ENCODE data around the gene HCFC1.

HCFC1 gene

DNA sequence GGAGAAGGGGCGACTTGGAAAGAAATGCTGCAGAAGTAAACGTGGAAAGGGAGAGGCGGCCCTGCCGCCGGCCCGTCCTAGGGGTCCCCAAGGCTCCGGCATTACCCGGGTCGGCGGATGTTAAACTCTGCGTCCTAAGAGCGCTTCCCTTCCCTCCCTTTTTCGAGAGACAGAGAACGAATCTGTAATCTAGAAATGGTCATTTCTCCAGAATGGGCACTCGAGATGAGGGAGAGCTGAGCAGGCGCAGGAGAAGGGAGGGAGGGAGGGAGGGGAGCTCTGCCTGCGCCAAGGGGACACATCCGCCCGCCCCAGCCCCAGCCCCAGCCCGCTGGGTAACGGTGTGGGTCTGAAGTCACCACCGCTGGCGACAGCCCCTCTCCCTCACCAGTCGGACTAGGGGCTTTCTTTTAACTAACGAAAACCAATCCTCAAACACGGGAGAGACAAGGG lies 1.7 kb downstream of the HCFC1 start:
- Histone ChIP-seq H3K27ac (ENCODE audit: low read depth, low read length) (peak overlapping the region; percentile 85), H3K4me1 (ENCODE audit: insufficient read depth, low read length) (peaks cover 48% of the 10 kb centered on the region), H3K36me3 (ENCODE audit: insufficient read depth, low read length) (no peaks in the 10 kb centered on the region), H3K27me3 (ENCODE audit: control insufficient read depth in 1 of 2, insufficient read depth in 2 of 2, low read length in 2 of 2) (peaks cover 0 to 8% of the 10 kb centered on the region in 2 donors), H3K4me3 (ENCODE audit: low read depth in 1 of 2, low read length in 2 of 2) (peak overlapping the region; percentile 41 to 94), H3K9me3 (ENCODE audit: low read length) (peaks cover 4% of the 10 kb centered on the region), H3K9ac (ENCODE audit: low read length) (peak overlapping the region; percentile 65)

DNA sequence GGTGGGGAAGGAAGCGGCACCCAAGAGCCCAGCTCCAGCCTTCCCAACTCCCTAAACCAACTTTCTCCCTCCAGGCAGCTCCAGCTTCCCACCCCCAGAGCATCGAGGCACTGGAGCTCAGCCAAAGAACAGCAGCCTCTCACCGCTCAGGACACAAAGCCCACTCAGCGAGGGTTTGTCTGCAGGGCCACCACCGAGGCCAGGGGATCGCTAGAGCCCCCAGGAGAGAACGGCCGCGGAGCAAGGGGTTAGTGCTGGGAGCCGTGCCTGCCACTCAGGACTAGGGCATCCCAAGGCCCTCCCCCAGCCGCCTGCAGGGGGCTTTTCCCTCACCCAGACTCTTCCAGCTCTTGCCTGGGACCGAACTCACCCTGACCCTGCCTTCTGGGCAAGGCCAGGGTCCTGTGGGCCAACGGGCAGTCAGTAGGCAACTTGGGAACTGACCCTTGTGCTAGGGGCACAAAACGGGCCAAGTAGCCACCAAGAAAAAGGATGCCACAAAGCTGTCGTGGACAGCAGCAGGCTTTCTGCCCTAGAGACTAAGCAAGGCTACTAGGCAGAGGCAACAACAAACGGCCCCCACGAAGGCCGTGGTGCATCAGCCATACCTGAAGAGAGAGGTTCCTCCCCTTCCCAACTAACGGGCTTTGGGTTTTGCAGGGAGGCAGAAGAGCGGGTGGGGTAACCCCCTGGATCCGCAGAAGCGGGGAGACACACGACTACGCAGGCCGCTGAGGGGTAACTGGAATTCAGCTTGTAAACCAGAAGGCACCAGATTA lies 2.3 kb downstream of the HCFC1 start:
- H3K9ac ChIP-seq (ENCODE audit: low read length), result peak overlapping the region; percentile 65
- H3K4me1 ChIP-seq (ENCODE audit: insufficient read depth, low read length), result peaks cover 45% of the 10 kb centered on the region
- H3K36me3 ChIP-seq (ENCODE audit: insufficient read depth, low read length), result no peaks in the 10 kb centered on the region
- H3K27ac ChIP-seq (ENCODE audit: low read depth, low read length), result peak overlapping the region; percentile 85
- H3K27me3 ChIP-seq (ENCODE audit: control insufficient read depth in 1 of 2, insufficient read depth in 2 of 2, low read length in 2 of 2), result peaks cover 0 to 8% of the 10 kb centered on the region in 2 donors
- H3K9me3 ChIP-seq (ENCODE audit: low read length), result peaks cover 4% of the 10 kb centered on the region
- peak overlapping the region; percentile 41 to 94 for H3K4me3 ChIP-seq (ENCODE audit: low read depth in 1 of 2, low read length in 2 of 2)

DNA sequence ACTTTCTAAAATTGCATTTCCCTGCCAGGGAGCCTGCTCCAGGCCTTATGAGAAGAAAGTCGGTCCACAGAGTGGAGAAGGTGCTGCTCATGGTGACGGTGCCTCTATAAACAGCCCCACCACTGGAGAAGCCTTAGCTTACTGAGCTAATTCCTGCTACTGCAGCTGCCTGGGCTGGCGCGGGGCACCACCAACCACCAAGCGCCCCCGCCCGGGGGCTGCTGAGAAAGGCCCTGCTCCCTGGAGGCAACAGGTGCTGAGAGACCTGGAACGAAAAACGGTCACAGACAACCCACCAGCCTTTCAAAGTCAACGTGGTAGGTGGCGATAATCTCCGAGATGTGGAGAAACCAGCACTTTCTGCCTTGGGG lies 2.9 kb downstream of the HCFC1 start:
- H3K4me3 ChIP-seq (ENCODE audit: low read depth in 1 of 2, low read length in 2 of 2), result peak overlapping the region; percentile 41 to 94
- H3K27me3 ChIP-seq (ENCODE audit: control insufficient read depth in 1 of 2, insufficient read depth in 2 of 2, low read length in 2 of 2), result peaks cover 0 to 8% of the 10 kb centered on the region in 2 donors
- H3K9me3 ChIP-seq (ENCODE audit: low read length), result peaks cover 4% of the 10 kb centered on the region
- peaks cover 39% of the 10 kb centered on the region for H3K4me1 ChIP-seq (ENCODE audit: insufficient read depth, low read length)
- H3K9ac ChIP-seq (ENCODE audit: low read length), result no peak overlapping the region
- peaks cover 4% of the 10 kb centered on the region for H3K36me3 ChIP-seq (ENCODE audit: insufficient read depth, low read length)
- H3K27ac ChIP-seq (ENCODE audit: low read depth, low read length), result peak overlapping the region; percentile 85

DNA sequence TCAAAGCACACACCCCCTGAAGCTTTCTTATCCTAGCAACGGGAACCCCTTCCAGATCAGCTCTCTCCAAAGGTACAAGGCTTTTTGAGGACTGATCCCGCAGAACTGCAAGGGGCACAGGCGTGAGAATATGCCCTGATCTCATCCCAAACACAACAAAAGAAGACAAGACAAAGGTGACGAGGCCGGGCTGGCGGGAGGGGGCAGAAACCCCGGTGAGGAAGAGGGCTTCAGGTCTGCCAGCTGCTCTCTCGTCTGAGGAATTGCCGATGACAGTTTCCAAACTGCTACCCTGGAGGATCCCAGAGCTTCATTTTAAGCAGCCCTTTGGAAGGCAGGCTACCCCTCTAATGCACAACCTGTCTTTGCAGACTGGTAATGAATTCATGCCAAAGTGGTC lies 3.4 kb downstream of the HCFC1 start:
- H3K27me3 ChIP-seq (ENCODE audit: control insufficient read depth in 1 of 2, insufficient read depth in 2 of 2, low read length in 2 of 2), result peaks cover 0 to 8% of the 10 kb centered on the region in 2 donors
- peak overlapping the region; percentile 85 for H3K27ac ChIP-seq (ENCODE audit: low read depth, low read length)
- no peak overlapping the region for H3K9ac ChIP-seq (ENCODE audit: low read length)
- H3K36me3 ChIP-seq (ENCODE audit: insufficient read depth, low read length), result peaks cover 9% of the 10 kb centered on the region
- H3K4me1 ChIP-seq (ENCODE audit: insufficient read depth, low read length), result peaks cover 35% of the 10 kb centered on the region
- peak overlapping the region; percentile 30 to 94 for H3K4me3 ChIP-seq (ENCODE audit: low read depth in 1 of 2, low read length in 2 of 2)
- H3K9me3 ChIP-seq (ENCODE audit: low read length), result peaks cover 1% of the 10 kb centered on the region

DNA sequence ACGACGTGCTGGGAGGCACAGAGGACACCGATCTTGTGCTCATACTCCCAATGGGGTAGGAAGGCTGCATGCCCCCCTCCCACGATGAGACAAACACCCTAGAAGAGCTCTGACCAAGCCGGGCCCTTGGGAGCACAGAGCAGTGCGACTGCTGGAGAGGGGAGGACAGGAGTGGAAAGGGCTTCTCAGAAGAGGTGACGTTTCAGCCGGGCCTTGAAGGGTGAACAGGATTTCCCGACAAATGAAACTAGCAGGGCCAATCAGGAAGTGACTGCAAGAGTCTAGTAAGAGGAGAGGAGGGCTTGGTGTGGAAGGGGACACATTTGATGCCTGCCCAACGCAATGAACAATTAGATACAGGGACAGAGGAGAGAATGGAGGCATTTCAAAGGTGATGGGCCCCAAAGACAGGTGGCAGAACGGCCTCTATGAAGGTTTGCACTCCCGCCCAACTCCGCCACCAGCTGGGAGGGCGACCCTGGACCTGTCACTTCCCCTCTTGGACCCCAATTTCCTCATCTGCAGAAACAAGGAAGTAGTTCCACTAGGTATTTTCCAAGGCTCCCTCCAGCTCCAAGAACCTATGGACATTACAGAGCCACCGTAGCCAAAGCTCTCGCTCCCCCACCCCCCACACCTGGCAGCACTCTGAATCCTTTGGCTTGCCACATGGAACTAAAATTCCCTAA lies 3.9 kb downstream of the HCFC1 start:
- peaks cover 0 to 8% of the 10 kb centered on the region in 2 donors for H3K27me3 ChIP-seq (ENCODE audit: control insufficient read depth in 1 of 2, insufficient read depth in 2 of 2, low read length in 2 of 2)
- peaks cover 14% of the 10 kb centered on the region for H3K36me3 ChIP-seq (ENCODE audit: insufficient read depth, low read length)
- no peaks in the 10 kb centered on the region for H3K9me3 ChIP-seq (ENCODE audit: low read length)
- peaks cover 31% of the 10 kb centered on the region for H3K4me1 ChIP-seq (ENCODE audit: insufficient read depth, low read length)
- H3K9ac ChIP-seq (ENCODE audit: low read length), result no peak overlapping the region
- peak overlapping the region; percentile 85 for H3K27ac ChIP-seq (ENCODE audit: low read depth, low read length)
- H3K4me3 ChIP-seq (ENCODE audit: low read depth in 1 of 2, low read length in 2 of 2), result no peak overlapping the region

DNA sequence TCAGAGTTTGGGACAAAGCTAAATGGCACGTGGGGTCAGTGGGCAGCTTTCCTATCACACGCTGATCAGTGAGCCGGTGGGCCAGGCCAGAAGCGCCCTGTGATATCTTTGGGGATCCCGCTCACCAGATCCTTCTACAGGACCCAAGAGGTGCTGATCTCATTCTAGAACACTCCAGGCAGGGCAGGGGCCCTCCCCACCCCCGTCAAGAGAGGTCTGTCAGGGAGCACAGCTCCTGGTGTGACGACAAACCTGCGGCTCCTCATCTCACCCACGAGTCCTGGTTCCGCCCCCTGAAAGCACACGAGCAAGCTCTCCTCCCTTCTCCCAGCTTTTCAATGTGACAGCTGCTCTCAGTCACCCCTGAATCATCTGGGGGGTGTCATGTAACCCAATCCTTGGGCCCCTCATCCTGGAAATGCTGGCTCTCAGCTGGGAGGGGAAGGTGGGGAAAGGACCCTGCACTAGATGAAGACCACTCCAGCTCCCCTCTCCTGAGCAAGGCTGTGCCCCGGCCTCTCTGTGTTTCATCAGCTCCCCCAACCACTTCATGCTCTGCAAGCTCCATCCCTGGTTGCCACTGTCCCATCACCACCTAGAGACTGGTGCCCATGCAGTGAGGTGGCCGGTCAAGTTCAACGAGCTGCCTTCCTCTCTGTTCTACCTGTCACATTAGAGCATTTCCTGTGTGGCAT lies 4.6 kb downstream of the HCFC1 start:
- Histone ChIP-seq H3K9ac (ENCODE audit: low read length) (no peak overlapping the region), H3K4me3 (ENCODE audit: low read depth in 1 of 2, low read length in 2 of 2) (peak overlapping the region in 1 of 2 donors; percentile 8), H3K36me3 (ENCODE audit: insufficient read depth, low read length) (peaks cover 21% of the 10 kb centered on the region), H3K9me3 (ENCODE audit: low read length) (no peaks in the 10 kb centered on the region), H3K27me3 (ENCODE audit: control insufficient read depth in 1 of 2, insufficient read depth in 2 of 2, low read length in 2 of 2) (peaks cover 0 to 8% of the 10 kb centered on the region in 2 donors), H3K27ac (ENCODE audit: low read depth, low read length) (peak overlapping the region; percentile 35), H3K4me1 (ENCODE audit: insufficient read depth, low read length) (peaks cover 31% of the 10 kb centered on the region)

DNA sequence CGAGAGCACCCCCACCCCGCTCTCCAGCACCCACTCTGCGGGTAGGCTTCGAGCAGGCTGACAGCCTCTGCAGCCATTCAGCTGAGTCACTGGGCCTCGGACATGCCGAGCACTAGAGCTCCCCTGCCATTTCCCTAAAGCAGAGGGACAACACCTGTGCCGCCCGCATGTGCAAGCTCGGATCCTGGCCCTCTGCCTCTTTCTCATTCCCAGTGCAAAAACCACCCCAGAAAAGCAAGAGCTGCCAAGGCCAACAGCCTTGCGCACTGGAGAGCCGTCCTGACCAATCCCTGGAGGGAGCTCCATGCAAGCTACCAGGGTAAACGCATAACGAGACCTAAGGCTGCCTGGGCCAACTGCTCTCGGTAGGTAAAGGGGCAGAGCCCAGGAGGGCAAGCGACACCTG lies 5.3 kb downstream of the HCFC1 start:
- H3K27me3 ChIP-seq (ENCODE audit: control insufficient read depth in 1 of 2, insufficient read depth in 2 of 2, low read length in 2 of 2), result peaks cover 0 to 8% of the 10 kb centered on the region in 2 donors
- H3K9ac ChIP-seq (ENCODE audit: low read length), result no peak overlapping the region
- H3K36me3 ChIP-seq (ENCODE audit: insufficient read depth, low read length), result peaks cover 28% of the 10 kb centered on the region
- H3K27ac ChIP-seq (ENCODE audit: low read depth, low read length), result peak overlapping the region; percentile 35
- peaks cover 31% of the 10 kb centered on the region for H3K4me1 ChIP-seq (ENCODE audit: insufficient read depth, low read length)
- H3K4me3 ChIP-seq (ENCODE audit: low read depth in 1 of 2, low read length in 2 of 2), result peak overlapping the region in 1 of 2 donors; percentile 8
- H3K9me3 ChIP-seq (ENCODE audit: low read length), result no peaks in the 10 kb centered on the region

DNA sequence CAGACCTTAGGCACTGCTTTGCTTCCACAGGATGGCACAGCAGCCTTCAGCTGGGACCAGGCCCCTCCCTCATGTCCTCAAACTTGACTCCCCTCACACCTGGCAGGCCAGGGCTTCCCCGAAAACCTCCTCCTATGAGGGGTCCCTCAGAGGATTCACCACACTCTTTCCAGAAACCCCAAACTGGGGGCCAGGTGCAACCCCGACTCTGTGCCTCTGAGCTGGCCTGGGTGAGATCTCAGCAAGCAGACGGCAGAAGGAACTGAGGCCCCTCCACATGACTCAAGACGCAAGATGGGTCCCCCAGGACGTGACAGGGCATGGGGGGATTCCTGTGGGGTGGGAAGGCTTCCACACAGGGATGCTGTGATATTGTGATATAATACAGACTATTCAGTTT lies 6.2 kb downstream of the HCFC1 start:
- Histone ChIP-seq H3K4me3 (ENCODE audit: low read depth in 1 of 2, low read length in 2 of 2) (no peak overlapping the region), H3K27ac (ENCODE audit: low read depth, low read length) (no peak overlapping the region), H3K9ac (ENCODE audit: low read length) (no peak overlapping the region), H3K4me1 (ENCODE audit: insufficient read depth, low read length) (peaks cover 31% of the 10 kb centered on the region), H3K36me3 (ENCODE audit: insufficient read depth, low read length) (peaks cover 37% of the 10 kb centered on the region), H3K27me3 (ENCODE audit: control insufficient read depth in 1 of 2, insufficient read depth in 2 of 2, low read length in 2 of 2) (peaks cover 0 to 8% of the 10 kb centered on the region in 2 donors), H3K9me3 (ENCODE audit: low read length) (no peaks in the 10 kb centered on the region)

DNA sequence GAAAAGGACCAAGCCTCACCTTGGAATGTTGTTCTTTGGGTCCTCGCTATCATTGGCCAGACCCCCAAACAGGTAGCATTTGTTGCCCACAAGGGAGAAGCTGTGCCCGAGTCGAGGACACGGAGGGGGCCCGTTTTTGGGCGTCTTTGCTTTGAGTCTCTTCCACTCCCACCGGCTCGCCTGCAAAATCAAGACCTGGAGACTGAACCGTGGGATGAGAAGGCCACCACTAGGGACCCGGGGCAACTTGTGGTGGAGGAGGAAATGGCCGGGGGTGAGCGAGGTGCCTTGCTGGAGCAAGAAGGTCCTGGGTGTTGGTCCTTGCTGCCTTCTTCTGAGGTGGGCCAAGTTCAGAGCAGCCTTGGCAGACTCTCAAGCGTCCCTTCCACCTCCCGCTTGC lies 7.5 kb downstream of the HCFC1 start:
- H3K4me1 ChIP-seq (ENCODE audit: insufficient read depth, low read length), result peaks cover 30% of the 10 kb centered on the region
- no peak overlapping the region for H3K27ac ChIP-seq (ENCODE audit: low read depth, low read length)
- peaks cover 0 to 12% of the 10 kb centered on the region in 2 donors for H3K27me3 ChIP-seq (ENCODE audit: control insufficient read depth in 1 of 2, insufficient read depth in 2 of 2, low read length in 2 of 2)
- no peaks in the 10 kb centered on the region for H3K9me3 ChIP-seq (ENCODE audit: low read length)
- peaks cover 47% of the 10 kb centered on the region for H3K36me3 ChIP-seq (ENCODE audit: insufficient read depth, low read length)
- no peak overlapping the region for H3K9ac ChIP-seq (ENCODE audit: low read length)
- no peak overlapping the region for H3K4me3 ChIP-seq (ENCODE audit: low read depth in 1 of 2, low read length in 2 of 2)

DNA sequence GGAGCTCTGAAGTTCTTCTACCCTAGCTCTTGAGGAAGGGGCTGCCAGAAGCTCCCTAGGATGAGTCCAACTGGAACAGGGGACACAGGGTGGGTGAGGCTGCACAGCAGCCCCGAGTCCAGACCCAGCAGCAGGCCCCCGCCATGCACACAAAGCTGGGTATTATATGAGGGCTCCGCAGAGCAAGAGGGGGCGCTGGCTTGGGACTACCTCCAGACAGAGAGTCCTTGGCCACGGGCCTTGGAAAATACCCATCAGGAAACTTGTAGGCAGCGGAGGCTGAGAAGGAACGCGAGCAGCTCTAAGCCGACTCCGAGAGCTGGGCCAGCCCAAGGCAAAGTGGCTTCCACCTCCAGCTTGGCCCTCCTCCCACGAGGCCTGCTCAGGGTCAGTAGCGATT lies 8.1 kb downstream of the HCFC1 start:
- Histone ChIP-seq H3K27ac (ENCODE audit: low read depth, low read length) (no peak overlapping the region), H3K9ac (ENCODE audit: low read length) (no peak overlapping the region), H3K4me1 (ENCODE audit: insufficient read depth, low read length) (peaks cover 25% of the 10 kb centered on the region), H3K9me3 (ENCODE audit: low read length) (no peaks in the 10 kb centered on the region), H3K4me3 (ENCODE audit: low read depth in 1 of 2, low read length in 2 of 2) (no peak overlapping the region), H3K27me3 (ENCODE audit: control insufficient read depth in 1 of 2, insufficient read depth in 2 of 2, low read length in 2 of 2) (peaks cover 0 to 16% of the 10 kb centered on the region in 2 donors), H3K36me3 (ENCODE audit: insufficient read depth, low read length) (peaks cover 52% of the 10 kb centered on the region)

DNA sequence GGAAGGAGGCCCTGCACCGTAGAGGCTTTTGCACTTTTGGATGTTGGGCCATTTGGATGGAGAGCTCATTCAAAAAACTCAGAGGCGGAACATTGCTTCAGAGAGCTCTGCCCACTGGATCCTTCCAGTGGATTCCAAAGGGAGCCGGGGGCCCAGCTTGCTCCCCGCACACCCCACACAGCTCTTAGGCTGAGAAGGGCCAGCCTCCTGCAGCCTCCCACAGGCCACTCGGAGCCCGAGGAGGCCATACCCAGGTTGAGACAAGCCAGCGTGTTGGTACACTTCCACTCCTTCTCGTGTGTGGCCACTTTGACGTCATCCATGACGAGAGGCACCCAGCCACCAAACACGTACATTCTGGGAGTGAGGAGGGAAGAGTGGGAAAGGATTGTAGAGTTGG lies 10.3 kb downstream of the HCFC1 start:
- no peak overlapping the region for H3K9ac ChIP-seq (ENCODE audit: low read length)
- peaks cover 72% of the 10 kb centered on the region for H3K36me3 ChIP-seq (ENCODE audit: insufficient read depth, low read length)
- no peak overlapping the region for H3K4me3 ChIP-seq (ENCODE audit: low read depth in 1 of 2, low read length in 2 of 2)
- H3K27ac ChIP-seq (ENCODE audit: low read depth, low read length), result no peak overlapping the region
- no peaks in the 10 kb centered on the region for H3K9me3 ChIP-seq (ENCODE audit: low read length)
- H3K4me1 ChIP-seq (ENCODE audit: insufficient read depth, low read length), result peaks cover 2% of the 10 kb centered on the region
- H3K27me3 ChIP-seq (ENCODE audit: control insufficient read depth in 1 of 2, insufficient read depth in 2 of 2, low read length in 2 of 2), result peaks cover 0 to 16% of the 10 kb centered on the region in 2 donors

Data from muscle layer of colon (tissue), 2 donors.